Type B pancreatic cell (in vitro differentiated cells): Measurements from ENCODE around the gene RNU5B-1. TPM values are rescaled to one million over a fixed set of nuclear protein-coding genes. Genes with fewer than 3 reads are reported as not detected.
"Not testable (repeated sequence)": the region's sequence is repeated elsewhere in the genome, so short reads cannot be mapped to it uniquely, and the experiment has no call there.

Experiments used
- DNase-seq: peaks from one replicate; pipeline ENCODE4 v3.0.0; 2021; ENCODE audit warnings: mixed read lengths; ENCODE audit not compliant: unreplicated experiment; ENCODE audit errors: extremely low spot score
- H3K27ac Mint-ChIP-seq: 2 replicates; pipeline ENCODE4 v1.8.0; 2021; ENCODE audit warnings: mild to moderate bottlenecking, mixed read lengths
- H3K27me3 Mint-ChIP-seq: 2 replicates; pipeline ENCODE4 v1.8.0; 2021; ENCODE audit warnings: mixed read lengths
- H3K36me3 Mint-ChIP-seq: 2 replicates; pipeline ENCODE4 v1.8.0; 2021; ENCODE audit warnings: mixed read lengths
- H3K4me1 Mint-ChIP-seq: one replicate; pipeline ENCODE4 v1.8.0; 2021; ENCODE audit warnings: mixed read lengths; ENCODE audit not compliant: unreplicated experiment
- H3K4me3 Mint-ChIP-seq: 2 replicates; pipeline ENCODE4 v1.8.0; 2021; ENCODE audit warnings: mild to moderate bottlenecking, mixed read lengths
- H3K9me3 Mint-ChIP-seq: 2 replicates; pipeline ENCODE4 v1.8.0; 2021; ENCODE audit warnings: mixed read lengths
- total RNA-seq: library from RNA; stranded (reverse); gene quantifications from 2 replicates; pipeline ENCODE4 v1.2.1, GENCODE V29; 2021; ENCODE audit warnings: low replicate concordance
- TF ChIP-seq, protein P1 (sequence below): fragments of 200-600 bp; sonication (generic); conservative IDR thresholded peaks from 2 replicates; pipeline ENCODE4 v1.5.0; 2021; ENCODE audit warnings: antibody characterized with exemption, mild to moderate bottlenecking

The RNU5B-1 gene
- total RNA-seq, 1 donor from 2014 or later: 16.3 TPM

DNA sequence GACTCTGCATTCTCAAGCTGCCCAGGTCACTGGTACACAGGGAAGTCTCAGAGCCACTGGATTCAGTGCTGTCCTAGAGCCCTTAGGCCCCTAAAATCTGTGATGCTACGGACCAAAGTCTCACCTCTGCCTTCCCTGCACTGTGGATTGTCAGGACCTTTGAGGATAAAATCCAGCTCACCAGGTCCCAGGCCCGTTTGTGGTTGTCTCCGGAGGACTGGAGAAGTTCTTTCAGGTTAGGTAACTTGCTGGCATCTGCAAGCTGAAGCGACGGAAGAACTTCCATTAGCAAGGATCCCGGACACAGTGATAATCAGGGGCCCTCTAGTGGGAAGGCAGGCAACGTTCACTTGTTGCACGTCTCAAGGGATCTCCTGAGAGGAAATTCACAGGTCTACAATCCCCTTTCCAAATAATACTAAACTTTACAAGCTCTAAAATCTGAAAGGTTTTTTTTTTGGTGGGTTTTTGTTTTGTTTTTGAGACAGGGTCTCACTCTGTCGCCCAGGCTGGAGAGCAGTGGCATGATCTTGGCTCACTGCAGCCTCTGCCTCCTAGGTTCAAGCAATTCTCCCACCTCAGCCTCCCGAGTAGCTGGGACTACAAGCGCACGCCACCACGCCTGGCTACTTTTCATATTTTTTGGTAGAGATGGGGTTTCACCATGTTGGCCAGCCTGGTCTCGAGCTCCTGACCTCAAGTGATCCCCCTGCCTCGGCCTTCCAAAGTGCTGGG is 33.5 kb upstream of the RNU5B-1 start:
- not testable (repeated sequence) for H3K4me3 Mint-ChIP-seq, H3K9me3 Mint-ChIP-seq, H3K27me3 Mint-ChIP-seq, H3K36me3 Mint-ChIP-seq, H3K27ac Mint-ChIP-seq
- TF ChIP-seq, protein P1, sequence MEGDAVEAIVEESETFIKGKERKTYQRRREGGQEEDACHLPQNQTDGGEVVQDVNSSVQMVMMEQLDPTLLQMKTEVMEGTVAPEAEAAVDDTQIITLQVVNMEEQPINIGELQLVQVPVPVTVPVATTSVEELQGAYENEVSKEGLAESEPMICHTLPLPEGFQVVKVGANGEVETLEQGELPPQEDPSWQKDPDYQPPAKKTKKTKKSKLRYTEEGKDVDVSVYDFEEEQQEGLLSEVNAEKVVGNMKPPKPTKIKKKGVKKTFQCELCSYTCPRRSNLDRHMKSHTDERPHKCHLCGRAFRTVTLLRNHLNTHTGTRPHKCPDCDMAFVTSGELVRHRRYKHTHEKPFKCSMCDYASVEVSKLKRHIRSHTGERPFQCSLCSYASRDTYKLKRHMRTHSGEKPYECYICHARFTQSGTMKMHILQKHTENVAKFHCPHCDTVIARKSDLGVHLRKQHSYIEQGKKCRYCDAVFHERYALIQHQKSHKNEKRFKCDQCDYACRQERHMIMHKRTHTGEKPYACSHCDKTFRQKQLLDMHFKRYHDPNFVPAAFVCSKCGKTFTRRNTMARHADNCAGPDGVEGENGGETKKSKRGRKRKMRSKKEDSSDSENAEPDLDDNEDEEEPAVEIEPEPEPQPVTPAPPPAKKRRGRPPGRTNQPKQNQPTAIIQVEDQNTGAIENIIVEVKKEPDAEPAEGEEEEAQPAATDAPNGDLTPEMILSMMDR: peak; percentile 85
- DNase-seq: peak; percentile 70
- H3K4me1 Mint-ChIP-seq: peaks cover 14% of the 10 kb centered on the region

DNA sequence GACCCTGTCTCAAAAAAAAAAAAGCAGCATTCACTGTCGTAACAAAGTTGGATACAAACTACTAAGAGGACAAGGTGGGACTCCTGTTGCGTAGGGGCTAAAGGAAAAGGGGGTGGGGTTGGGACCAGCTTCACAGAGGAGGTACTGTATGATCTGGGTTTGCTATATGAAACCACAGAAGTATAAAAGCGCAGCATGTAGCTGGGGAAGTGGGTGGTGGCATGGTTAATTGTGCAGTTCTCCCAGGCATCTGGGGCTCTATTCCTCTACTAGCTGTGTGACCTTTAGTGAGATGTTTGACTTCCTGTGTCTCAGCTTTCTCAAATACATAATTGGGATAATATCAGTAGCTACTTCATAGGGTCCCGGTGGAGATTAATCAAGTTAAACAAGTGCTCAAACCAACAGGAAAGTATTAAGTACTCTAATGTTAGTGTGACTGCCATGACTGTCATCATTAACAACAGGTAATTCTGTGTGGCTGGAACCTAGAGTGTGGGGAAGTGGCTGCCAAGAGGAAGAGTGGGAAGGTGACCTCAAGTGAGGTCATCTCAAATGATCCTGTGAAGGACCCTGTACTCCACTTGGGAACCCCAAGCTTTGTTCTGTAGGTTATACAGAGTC is 29.3 kb upstream of the RNU5B-1 start:
- H3K27ac Mint-ChIP-seq: peak overlapping the region; percentile 32
- H3K36me3 Mint-ChIP-seq: peaks cover 4% of the 10 kb centered on the region
- TF ChIP-seq, protein P1: no peak

DNA sequence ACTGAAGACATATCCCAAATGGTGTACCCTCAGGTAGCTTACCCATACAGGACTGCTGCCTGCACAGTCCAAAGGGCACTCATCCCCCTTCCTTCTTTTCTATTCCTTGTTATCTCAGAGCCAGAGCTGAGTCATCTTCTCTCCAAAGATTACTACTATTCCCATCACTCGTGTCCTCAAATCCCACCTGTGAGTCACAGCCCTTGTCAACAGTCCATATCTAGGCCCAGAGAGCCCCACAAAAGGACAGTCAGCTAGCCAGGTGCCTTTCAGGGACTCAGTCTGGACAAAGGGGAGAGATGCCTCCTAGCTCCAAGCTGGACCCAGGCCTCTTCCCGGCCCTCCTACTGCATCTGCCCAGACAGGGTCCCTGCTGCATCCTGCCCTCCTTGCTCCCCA is 28.8 kb upstream of the RNU5B-1 start:
- H3K27me3 Mint-ChIP-seq: no peaks in the 10 kb centered on the region
- H3K4me3 Mint-ChIP-seq: no peak overlapping the region
- peaks cover 19% of the 10 kb centered on the region for H3K4me1 Mint-ChIP-seq
- H3K36me3 Mint-ChIP-seq: peaks cover 4% of the 10 kb centered on the region
- H3K27ac Mint-ChIP-seq: peak overlapping the region; percentile 32
- no peak for DNase-seq
- H3K9me3 Mint-ChIP-seq: no peaks in the 10 kb centered on the region
- TF ChIP-seq, protein P1: no peak

More for the DNA sequence above, 29.3 kb upstream of the RNU5B-1 start:
- H3K4me3 Mint-ChIP-seq: no peak overlapping the region
- H3K4me1 Mint-ChIP-seq: peaks cover 19% of the 10 kb centered on the region
- no peaks in the 10 kb centered on the region for H3K9me3 Mint-ChIP-seq
- no peaks in the 10 kb centered on the region for H3K27me3 Mint-ChIP-seq
- no peak for DNase-seq

DNA sequence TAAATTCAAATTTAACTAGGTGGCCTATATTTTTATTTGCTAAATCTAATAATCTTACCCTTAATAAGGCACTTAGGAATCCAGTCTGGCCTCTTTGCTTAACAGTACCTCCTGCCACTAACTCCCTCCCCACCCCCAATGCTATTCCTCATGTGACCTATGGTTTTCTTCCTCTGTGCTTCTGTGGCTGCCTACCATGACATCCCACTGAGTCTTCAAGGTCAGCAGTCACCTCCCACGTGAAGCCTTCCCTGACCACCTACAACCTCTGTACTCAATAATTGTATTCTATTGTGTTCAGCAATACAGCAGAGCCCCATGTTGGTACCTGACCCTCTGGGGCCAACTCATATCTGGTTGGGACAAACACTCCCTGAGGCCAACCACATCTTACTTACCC is 27.5 kb upstream of the RNU5B-1 start:
- no peak for DNase-seq
- TF ChIP-seq, protein P1: no peak
- H3K4me1 Mint-ChIP-seq: peaks cover 16% of the 10 kb centered on the region
- H3K27me3 Mint-ChIP-seq: no peaks in the 10 kb centered on the region
- H3K9me3 Mint-ChIP-seq: no peaks in the 10 kb centered on the region
- H3K4me3 Mint-ChIP-seq: no peak overlapping the region
- no peak overlapping the region for H3K27ac Mint-ChIP-seq
- H3K36me3 Mint-ChIP-seq: peaks cover 4% of the 10 kb centered on the region

DNA sequence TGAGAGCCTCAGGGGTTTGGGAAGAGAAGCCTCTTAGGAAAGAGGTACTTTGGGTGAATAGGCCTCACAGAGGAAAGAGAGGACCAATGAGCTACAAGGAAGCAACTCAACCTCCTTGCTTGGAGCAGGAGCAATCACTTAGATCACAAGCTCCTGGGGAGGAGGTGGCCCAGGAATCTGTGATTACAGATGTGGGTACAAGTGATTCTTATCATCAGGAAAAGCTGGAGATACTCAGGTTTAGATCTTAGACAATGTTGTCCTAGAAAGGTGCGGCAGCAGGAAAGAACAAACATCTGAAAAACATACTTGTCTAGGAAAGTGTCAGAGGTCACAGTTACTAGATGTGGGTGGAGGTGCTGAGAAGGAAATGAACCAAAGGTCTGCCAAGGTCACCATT is 26.0 kb upstream of the RNU5B-1 start:
- peaks cover 9% of the 10 kb centered on the region for H3K36me3 Mint-ChIP-seq
- DNase-seq: no peak
- no peak overlapping the region for H3K4me3 Mint-ChIP-seq
- H3K4me1 Mint-ChIP-seq: peaks cover 16% of the 10 kb centered on the region
- TF ChIP-seq, protein P1: no peak
- H3K27me3 Mint-ChIP-seq: no peaks in the 10 kb centered on the region
- no peak overlapping the region for H3K27ac Mint-ChIP-seq
- no peaks in the 10 kb centered on the region for H3K9me3 Mint-ChIP-seq
